Lower leg skin (tissue), 4 donors: Measurements from ENCODE around the gene USP7. TPM values are rescaled to one million over a fixed set of nuclear protein-coding genes. Genes with fewer than 3 reads are reported as not detected.

Source experiments
- DNase-seq, 2 donors: peaks; one replicate each; pipeline ENCODE4 v3.0.0-alpha.2; 2019; ENCODE audit warnings: low spot score in 2 of 2
- H3K4me3 ChIP-seq: fragments of 200-600 bp; sonication (generic); 2 replicates; pipeline ENCODE4 v1.5.1; 2017; ENCODE audit warnings: mild to moderate bottlenecking, low read depth; ENCODE audit not compliant: poor library complexity, severe bottlenecking
- CTCF ChIP-seq, 3 donors: fragments of 450-650 bp; IDR thresholded peaks; one replicate each; pipeline ENCODE4 v1.5.1; 2016; ENCODE audit warnings: antibody characterized with exemption in 3 of 3, mild to moderate bottlenecking in 3 of 3, moderate library complexity in 2 of 3
- POLR2A ChIP-seq, 2 donors: fragments of 450-650 bp; IDR thresholded peaks; one replicate each; pipeline ENCODE4 v1.6.1; 2016 to 2017; ENCODE audit warnings: antibody characterized with exemption in 2 of 2, mild to moderate bottlenecking in 1 of 2, moderate library complexity in 1 of 2
- WGBS, 2 donors: methylation state at CpG; one replicate each; pipeline ENCODE4 v1.1.5; 2018; 5-methylcytosine and 5-hydroxymethylcytosine counted together
- intact Hi-C: fragments of 100-400 bp; cut with DNase I; formaldehyde crosslinking; loops from one replicate; pipeline ENCODE4 v1.15.0; 2023; ENCODE audit warnings: low total_unique reads
- total RNA-seq, 4 donors: library from RNA; depleted of rRNA; stranded (reverse); fragments of >200 nt; gene quantifications; one replicate each; pipeline ENCODE4 v1.1.0, GENCODE V29; 2016

Gene USP7
- total RNA-seq, 4 donors from 2014 or later = 80.3 to 105 (median 91.8) TPM

DNA sequence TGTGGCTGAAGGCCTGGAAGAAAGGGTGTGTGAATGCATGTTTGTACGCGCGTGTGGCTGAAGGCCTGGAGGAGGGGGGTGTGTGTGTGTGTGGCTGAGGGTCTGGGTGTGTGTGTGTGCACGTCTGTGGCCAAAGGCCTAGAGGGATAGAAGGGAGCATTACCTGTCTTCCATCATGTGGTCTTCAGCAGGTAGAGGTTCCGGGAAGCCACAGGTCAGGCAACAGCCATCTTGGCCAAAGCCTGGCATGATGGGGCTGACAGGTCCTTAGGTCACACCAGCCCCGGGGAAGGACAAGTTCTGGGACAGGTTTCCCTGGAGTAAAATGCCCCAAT, 76.3 kb downstream of the USP7 start:
- DNase-seq = no peak
- TF ChIP-seq POLR2A (IDR thresholded peaks at IDR 0.05) (no peak), CTCF (IDR thresholded peaks at IDR 0.05) (peak in 1 of 3 donors; percentile 23)
- intact Hi-C loops = loop anchor here (10.0 kb wide), 1 partner anchor 313 kb away; no protein-coding TSS in a partner anchor
- H3K4me3 ChIP-seq = no peak overlapping the region
- WGBS, 2 donors = 75 to 77% methylated on average over 5 to 6 of the region's 6 CpGs

DNA sequence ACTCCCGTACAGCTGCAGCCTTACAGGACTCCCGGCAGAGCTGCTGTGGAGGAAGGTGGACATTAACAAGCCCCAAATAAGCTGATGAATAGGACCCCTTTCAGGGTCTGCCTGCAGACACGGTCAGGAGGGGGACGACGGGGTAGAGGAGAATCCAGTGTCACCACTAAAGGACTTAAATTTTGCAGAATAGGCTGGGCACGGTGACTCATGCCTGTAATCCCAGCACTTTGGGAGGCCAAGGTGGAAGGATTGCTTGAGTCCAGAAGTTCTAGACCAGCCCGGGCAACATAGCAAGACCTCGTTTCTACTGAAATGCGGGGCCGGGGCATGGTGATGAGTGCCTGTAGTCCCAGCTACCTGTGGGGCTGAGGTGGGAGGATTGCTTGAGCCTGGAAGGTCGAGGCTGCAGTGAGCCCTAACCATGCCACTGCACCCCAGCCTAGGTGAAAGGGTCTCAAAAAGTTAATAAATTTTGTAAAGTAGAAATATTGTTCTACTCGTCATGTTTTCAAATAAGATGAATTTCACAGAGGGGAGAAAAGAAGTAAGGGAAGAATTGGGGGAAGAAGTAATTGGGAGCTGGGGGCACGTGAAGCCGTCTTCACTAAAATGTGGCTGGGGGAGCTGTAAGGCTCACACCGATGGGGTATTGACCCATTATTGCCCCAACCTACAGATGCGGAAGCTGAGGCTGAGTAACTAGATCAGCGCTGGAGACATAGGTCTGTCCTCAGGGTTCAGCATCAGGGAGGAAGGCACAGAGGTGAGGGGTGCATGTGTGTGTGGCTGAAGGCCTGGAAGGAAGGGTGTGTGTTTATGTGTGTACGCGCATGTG, 76.9 kb downstream of the USP7 start:
- TF ChIP-seq POLR2A (IDR thresholded peaks at IDR 0.05) (no peak), CTCF (IDR thresholded peaks at IDR 0.05) (no peak)
- no peak for DNase-seq
- intact Hi-C loops = loop anchor here (10.0 kb wide), 1 partner anchor 312 kb away; no protein-coding TSS in a partner anchor
- WGBS, 2 donors = 65% methylated on average over 19 of the region's 19 CpGs
- H3K4me3 ChIP-seq = no peak overlapping the region

DNA sequence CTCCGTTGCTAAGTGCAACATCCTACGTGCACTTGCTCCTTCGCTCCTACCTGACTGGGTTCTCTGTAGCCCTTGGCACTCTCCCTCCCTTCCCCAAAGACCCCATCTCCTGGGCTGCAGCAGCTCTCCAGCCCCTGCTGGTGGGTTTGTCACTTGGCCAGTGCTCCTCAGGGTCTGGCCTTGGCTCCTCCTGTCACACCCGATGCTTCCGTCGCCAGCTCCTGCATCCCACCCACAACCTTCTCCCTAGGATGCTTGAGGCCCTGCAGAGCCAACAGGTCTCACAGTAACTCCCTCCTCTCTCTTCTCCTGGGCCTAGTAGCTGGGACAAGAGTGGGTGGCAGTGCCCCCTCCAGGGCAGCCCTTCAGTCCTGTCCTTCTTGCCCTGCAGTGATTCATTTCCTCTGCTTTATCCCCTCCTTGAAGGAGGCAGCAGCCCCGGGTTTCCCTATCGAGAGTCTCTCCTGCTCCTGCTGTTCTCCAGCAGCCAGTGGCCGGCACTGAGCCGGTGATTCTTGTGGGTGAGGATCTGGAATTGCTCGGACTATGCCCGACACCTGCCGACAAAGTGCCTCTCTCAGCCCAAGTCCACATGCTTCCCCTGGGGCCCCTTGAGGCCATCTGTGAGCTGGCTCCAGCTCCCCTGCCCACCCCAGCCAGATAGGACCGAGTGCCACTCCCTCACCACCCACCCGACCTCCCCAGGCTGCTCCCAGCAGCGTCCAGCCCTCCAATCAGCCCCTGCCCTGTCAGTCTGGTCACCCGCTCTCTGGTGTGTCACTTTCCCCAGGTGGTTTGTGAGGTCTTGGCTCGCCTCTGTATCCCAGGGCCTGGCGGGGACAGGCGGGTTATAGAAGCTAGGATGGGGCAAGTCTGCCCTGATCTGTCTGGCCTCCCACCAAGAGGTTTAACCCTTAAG, 77.8 kb downstream of the USP7 start:
- 12% methylated on average over 17 to 20 of the region's 20 CpGs for WGBS, 2 donors
- no peak overlapping the region for H3K4me3 ChIP-seq
- no peak for TF ChIP-seq POLR2A (IDR thresholded peaks at IDR 0.05)
- no peak for TF ChIP-seq CTCF (IDR thresholded peaks at IDR 0.05)
- intact Hi-C loops = loop anchor here (10.0 kb wide), 1 partner anchor 311 kb away; no protein-coding TSS in a partner anchor
- no peak for DNase-seq

GRCh38 chr16:8882725-8883377, 80.9 kb downstream of the USP7 start:
- intact Hi-C loops = loop anchor here (10.0 kb wide), 1 partner anchor 308 kb away; no protein-coding TSS in a partner anchor
- H3K4me3 ChIP-seq = no peak overlapping the region
- no peak for TF ChIP-seq POLR2A (IDR thresholded peaks at IDR 0.05)
- TF ChIP-seq CTCF (IDR thresholded peaks at IDR 0.05) = no peak
- WGBS, 2 donors = 89 to 91% methylated on average over 15 to 17 of the region's 17 CpGs
- no peak for DNase-seq

- WGBS, 2 donors = 55 to 73% methylated on average over 10 of the region's 10 CpGs
- DNase-seq = no peak
- H3K4me3 ChIP-seq = no peak within 1 kb of the TSS
- intact Hi-C loops = loop anchor here (10.0 kb wide), 1 partner anchor 307 kb away; no protein-coding TSS in a partner anchor
- TF ChIP-seq CTCF (IDR thresholded peaks at IDR 0.05) = no peak
These were observed 81.6 kb downstream of the USP7 start, which contains the start of gene LITAFD for GRCh38 chr16:8882041-8882617. LITAFD (plus strand) TSS chr16:8882351; CDS start chr16:8884356, 2,005 bp downstream.
